Endodermal cell (in vitro differentiated cells): ENCODE results near the gene GMPS. TPM values are rescaled to one million over a fixed set of nuclear protein-coding genes. Genes with fewer than 3 reads are reported as not detected.

Experiments used
- DNase-seq: peaks from one replicate; pipeline ENCODE4 v3.0.0-alpha.2; 2017
- H3K27ac ChIP-seq: 2 replicates; pipeline ENCODE4 v1.5.1; 2013; ENCODE audit warnings: mild to moderate bottlenecking, low read depth, low read length, moderate library complexity
- H3K27me3 ChIP-seq: 2 replicates; pipeline ENCODE4 v1.6.1; 2013; ENCODE audit warnings: mild to moderate bottlenecking, low read length, moderate library complexity; ENCODE audit not compliant: insufficient read depth, control insufficient read depth, poor library complexity, severe bottlenecking
- H3K36me3 ChIP-seq: 2 replicates; pipeline ENCODE4 v1.7.0; 2013; ENCODE audit warnings: mild to moderate bottlenecking, low read length, moderate library complexity; ENCODE audit not compliant: control insufficient read depth, insufficient read depth
- H3K4me1 ChIP-seq: one replicate; pipeline ENCODE4 v1.7.0; 2013; ENCODE audit warnings: low read length; ENCODE audit not compliant: control insufficient read depth, insufficient read depth
- H3K4me3 ChIP-seq: 2 replicates; pipeline ENCODE4 v1.5.1; 2013; ENCODE audit warnings: mild to moderate bottlenecking, low read length, moderate library complexity
- H3K9ac ChIP-seq: 2 replicates; pipeline ENCODE4 v1.6.1; 2013; ENCODE audit warnings: mild to moderate bottlenecking, low read length, moderate library complexity; ENCODE audit not compliant: poor library complexity, severe bottlenecking; ENCODE audit errors: extremely low read depth
- H3K9me3 ChIP-seq: 2 replicates; pipeline ENCODE4 v1.6.1; 2013; ENCODE audit warnings: mild to moderate bottlenecking, low read length, moderate library complexity; ENCODE audit not compliant: control insufficient read depth
- H3K27ac Mint-ChIP-seq: 2 replicates; pipeline ENCODE4 v1.8.0; 2020; ENCODE audit warnings: mixed read lengths
- H3K27me3 Mint-ChIP-seq: 2 replicates; pipeline ENCODE4 v1.8.0; 2021; ENCODE audit warnings: mild to moderate bottlenecking, mixed read lengths; ENCODE audit not compliant: insufficient read depth
- H3K36me3 Mint-ChIP-seq: 2 replicates; pipeline ENCODE4 v1.8.0; 2020; ENCODE audit warnings: low read depth, mixed read lengths
- H3K4me1 Mint-ChIP-seq: 2 replicates; pipeline ENCODE4 v1.8.0; 2020; ENCODE audit warnings: mixed read lengths
- H3K4me3 Mint-ChIP-seq: 2 replicates; pipeline ENCODE4 v1.8.0; 2020; ENCODE audit warnings: mild to moderate bottlenecking, moderate library complexity, mixed read lengths
- H3K9me3 Mint-ChIP-seq: 2 replicates; pipeline ENCODE4 v1.8.0; 2020; ENCODE audit warnings: mild to moderate bottlenecking, mixed read lengths
- WGBS, 2 experiments: methylation state at CpG; one replicate each; pipeline versions ENCODE4 v1.1.5 to v1.1.7; 2013; ENCODE audit warnings: missing lambda C conversion rate in 2 of 2, mixed read lengths in 1 of 2; ENCODE audit not compliant: insufficient coverage in 1 of 2, insufficient read length in 1 of 2; 5-methylcytosine and 5-hydroxymethylcytosine counted together
- total RNA-seq, 2 donors: library from RNA; stranded (reverse); fragmentation: NEBNext Ultra II Directional in 1 of 2; extraction: Animal tissue kit (Norgen Biotek cat#: 25700) in 1 of 2; gene quantifications; 2 replicates in 1 of 2; 3 replicates in 1 of 2; pipeline ENCODE4 v1.2.1, GENCODE V29; 2021
- TF ChIP-seq, protein P1 (sequence below): fragments of 200-600 bp; sonication (generic); conservative IDR thresholded peaks from 2 replicates; pipeline ENCODE4 v1.5.0; 2021; ENCODE audit warnings: antibody characterized with exemption, mild to moderate bottlenecking

GMPS gene
- total RNA-seq, 2 donors from 2014 or later, result 112 to 138 TPM

- Histone ChIP-seq H3K9me3 (peaks cover 5% of the 10 kb centered on the region), H3K4me3 (no peak overlapping the region), H3K27ac (no peak overlapping the region), H3K36me3 (peaks cover 33% of the 10 kb centered on the region), H3K27me3 (no peaks in the 10 kb centered on the region), H3K9ac (no peak overlapping the region), H3K4me1 (no peaks in the 10 kb centered on the region)
- TF ChIP-seq, protein P1, sequence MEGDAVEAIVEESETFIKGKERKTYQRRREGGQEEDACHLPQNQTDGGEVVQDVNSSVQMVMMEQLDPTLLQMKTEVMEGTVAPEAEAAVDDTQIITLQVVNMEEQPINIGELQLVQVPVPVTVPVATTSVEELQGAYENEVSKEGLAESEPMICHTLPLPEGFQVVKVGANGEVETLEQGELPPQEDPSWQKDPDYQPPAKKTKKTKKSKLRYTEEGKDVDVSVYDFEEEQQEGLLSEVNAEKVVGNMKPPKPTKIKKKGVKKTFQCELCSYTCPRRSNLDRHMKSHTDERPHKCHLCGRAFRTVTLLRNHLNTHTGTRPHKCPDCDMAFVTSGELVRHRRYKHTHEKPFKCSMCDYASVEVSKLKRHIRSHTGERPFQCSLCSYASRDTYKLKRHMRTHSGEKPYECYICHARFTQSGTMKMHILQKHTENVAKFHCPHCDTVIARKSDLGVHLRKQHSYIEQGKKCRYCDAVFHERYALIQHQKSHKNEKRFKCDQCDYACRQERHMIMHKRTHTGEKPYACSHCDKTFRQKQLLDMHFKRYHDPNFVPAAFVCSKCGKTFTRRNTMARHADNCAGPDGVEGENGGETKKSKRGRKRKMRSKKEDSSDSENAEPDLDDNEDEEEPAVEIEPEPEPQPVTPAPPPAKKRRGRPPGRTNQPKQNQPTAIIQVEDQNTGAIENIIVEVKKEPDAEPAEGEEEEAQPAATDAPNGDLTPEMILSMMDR, result no peak
- peaks cover 27% of the 10 kb centered on the region for H3K36me3 Mint-ChIP-seq
- no peak overlapping the region for H3K27ac Mint-ChIP-seq
- H3K4me1 Mint-ChIP-seq, result peaks cover 12% of the 10 kb centered on the region
- H3K9me3 Mint-ChIP-seq, result peaks cover 2% of the 10 kb centered on the region
- WGBS, 2 experiments, result 98% methylated on average over 5 of the region's 5 CpGs; no CpG with 5 or more reads in 1 of the 2 experiments
- H3K4me3 Mint-ChIP-seq, result no peak overlapping the region
- DNase-seq, result no peak
- H3K27me3 Mint-ChIP-seq, result no peaks in the 10 kb centered on the region
These were observed 20.9 kb downstream of the GMPS start for GRCh38 chr3:155891321-155891720.

DNA sequence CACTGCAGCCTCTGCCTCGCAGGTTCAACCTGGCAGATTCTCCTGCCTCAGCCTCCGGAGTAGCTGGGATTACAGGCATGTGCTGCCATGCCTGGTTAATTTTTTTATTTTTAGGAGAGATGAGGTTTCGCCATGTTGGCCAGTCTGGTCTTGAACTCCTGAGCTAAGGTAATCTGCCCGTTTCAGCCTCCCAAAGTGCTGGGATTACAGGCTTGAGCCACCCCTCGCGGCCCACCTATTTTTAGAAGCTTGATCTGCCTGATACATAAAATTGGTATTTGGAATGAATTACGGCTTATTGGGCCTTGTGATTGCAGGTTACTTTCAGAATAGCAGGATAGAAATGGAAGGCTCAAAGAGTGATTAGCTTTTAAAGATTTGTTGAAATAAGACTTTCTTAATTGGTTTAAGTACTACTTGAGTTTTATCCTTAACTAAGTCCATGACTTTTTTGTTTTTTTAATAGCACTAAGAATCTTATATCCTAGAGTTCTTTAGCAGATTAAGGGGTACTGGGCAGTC is 25.0 kb downstream of the GMPS start:
- Mint-ChIP-seq H3K4me1 (peaks cover 4% of the 10 kb centered on the region), H3K9me3 (peaks cover 2% of the 10 kb centered on the region), H3K27me3 (no peaks in the 10 kb centered on the region), H3K36me3 (peaks cover 49% of the 10 kb centered on the region), H3K27ac (no peak overlapping the region), H3K4me3 (no peak overlapping the region)
- Histone ChIP-seq H3K36me3 (peaks cover 69% of the 10 kb centered on the region), H3K27me3 (no peaks in the 10 kb centered on the region), H3K9me3 (peaks cover 5% of the 10 kb centered on the region), H3K9ac (no peak overlapping the region), H3K4me3 (no peak overlapping the region), H3K27ac (no peak overlapping the region), H3K4me1 (no peaks in the 10 kb centered on the region)
- DNase-seq, result no peak
- TF ChIP-seq, protein P1, result no peak
- WGBS, 2 experiments, result 97 to 98% methylated on average over 4 to 7 of the region's 7 CpGs

DNA sequence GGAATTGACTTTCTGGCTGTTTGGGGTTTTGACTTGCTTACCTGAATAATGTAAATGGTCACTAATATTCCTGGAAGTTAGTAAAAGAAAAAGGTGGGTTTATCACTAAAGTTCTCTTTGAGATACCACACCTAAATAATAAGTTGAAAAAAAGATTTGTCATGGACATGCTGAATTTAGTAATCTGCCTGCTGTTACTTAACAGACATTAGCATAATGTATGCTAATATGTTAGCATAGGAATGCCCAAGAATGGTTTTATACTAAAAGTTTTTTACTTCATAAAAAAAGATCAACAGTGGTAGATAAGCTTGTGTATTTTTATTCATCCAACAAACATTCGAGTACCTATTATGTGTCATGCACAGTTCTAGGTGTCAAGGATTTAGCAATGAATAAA is 36.5 kb downstream of the GMPS start:
- Mint-ChIP-seq H3K4me3 (no peak overlapping the region), H3K9me3 (no peaks in the 10 kb centered on the region), H3K36me3 (peaks cover 55% of the 10 kb centered on the region), H3K27ac (no peak overlapping the region), H3K4me1 (no peaks in the 10 kb centered on the region), H3K27me3 (no peaks in the 10 kb centered on the region)
- TF ChIP-seq, protein P1, result no peak
- H3K27ac ChIP-seq, result no peak overlapping the region
- H3K4me3 ChIP-seq, result no peak overlapping the region
- no peaks in the 10 kb centered on the region for H3K27me3 ChIP-seq
- no peak for DNase-seq
- no peak overlapping the region for H3K9ac ChIP-seq
- peaks cover 66% of the 10 kb centered on the region for H3K36me3 ChIP-seq
- no peaks in the 10 kb centered on the region for H3K9me3 ChIP-seq
- 100% methylated on average over 1 of the region's 1 CpG; no CpG with 5 or more reads in 1 of the 2 experiments for WGBS, 2 experiments
- H3K4me1 ChIP-seq, result no peaks in the 10 kb centered on the region
